ENCODE results near the gene PGM5.

PGM5 gene

GRCh38 chr9:68443624-68444023, 87.2 kb downstream of the PGM5 start:
- DNase-seq = no peak

- no peak for DNase-seq
Observed at GRCh38 chr9:68446836-68447235, 90.4 kb downstream of the PGM5 start.

GRCh38 chr9:68447611-68448010, 91.2 kb downstream of the PGM5 start:
- no peak for DNase-seq

- no peak for DNase-seq
Observed at GRCh38 chr9:68454579-68455334, 98.3 kb downstream of the PGM5 start.

- DNase-seq = no peak
Observed at GRCh38 chr9:68455451-68455850, 99.0 kb downstream of the PGM5 start.

GRCh38 chr9:68457803-68458202, 101.4 kb downstream of the PGM5 start:
- DNase-seq = no peak

- DNase-seq = no peak
Observed at GRCh38 chr9:68458918-68459317, 102.5 kb downstream of the PGM5 start.

GRCh38 chr9:68462105-68462775, 105.8 kb downstream of the PGM5 start:
- no peak for DNase-seq

GRCh38 chr9:68470067-68470466, 113.7 kb downstream of the PGM5 start:
- no peak for DNase-seq

- no peak for DNase-seq
Observed at GRCh38 chr9:68470634-68471033, 114.2 kb downstream of the PGM5 start.

GRCh38 chr9:68472119-68472518, 115.7 kb downstream of the PGM5 start:
- no peak for DNase-seq

GRCh38 chr9:68473790-68474189, 117.4 kb downstream of the PGM5 start:
- DNase-seq = no peak

- DNase-seq = no peak
Observed at GRCh38 chr9:68476422-68476821, 120.0 kb downstream of the PGM5 start.

- DNase-seq = no peak
Observed at GRCh38 chr9:68476847-68477246, 120.4 kb downstream of the PGM5 start.

GRCh38 chr9:68480807-68481206, 124.4 kb downstream of the PGM5 start:
- DNase-seq = no peak

GRCh38 chr9:68482548-68482947, 126.1 kb downstream of the PGM5 start:
- no peak for DNase-seq

- DNase-seq = no peak
Observed at GRCh38 chr9:68488126-68488525, 131.7 kb downstream of the PGM5 start.

GRCh38 chr9:68489646-68490045, 133.2 kb downstream of the PGM5 start:
- DNase-seq = no peak

- no peak for DNase-seq
Observed at GRCh38 chr9:68492806-68493205, 136.4 kb downstream of the PGM5 start.

- DNase-seq = no peak
Observed at GRCh38 chr9:68493541-68493940, 137.1 kb downstream of the PGM5 start.

- no peak for DNase-seq
Observed at GRCh38 chr9:68493958-68494577, 137.7 kb downstream of the PGM5 start.

GRCh38 chr9:68495247-68495646, 138.8 kb downstream of the PGM5 start:
- DNase-seq = no peak

GRCh38 chr9:68496356-68496755, 139.9 kb downstream of the PGM5 start:
- no peak for DNase-seq

- DNase-seq = no peak
Observed at GRCh38 chr9:68497629-68498028, 141.2 kb downstream of the PGM5 start.
